Heart right ventricle (tissue), 16 donors: ENCODE measurements around the gene SSNA1. TPM values are rescaled to one million over a fixed set of nuclear protein-coding genes. Genes with fewer than 3 reads are reported as not detected.

Experiments used
- ATAC-seq, 8 donors: fragments of 200-7000 bp; cut with Tn5 transposase; one replicate each; pipeline ENCODE4 v1.9.1; 2020; ENCODE audit warnings: mild to moderate bottlenecking in 8 of 8, moderate library complexity in 8 of 8, moderate number of reproducible peaks in 1 of 8
- DNase-seq, 2 donors: peaks; one replicate each; pipeline ENCODE4 v3.0.0-alpha.2; 2020
- H3K27ac ChIP-seq, 10 donors: fragments of 200-600 bp; sonication (generic) in 2 of 10; one replicate each; pipeline versions ENCODE4 v1.5.0 to v1.8.0; 2020 to 2022; ENCODE audit warnings: mild to moderate bottlenecking in 3 of 10
- H3K27me3 ChIP-seq, 7 donors: fragments of 200-600 bp; one replicate each; pipeline ENCODE4 v1.8.0; 2021 to 2022; ENCODE audit warnings: mild to moderate bottlenecking in 2 of 7
- H3K36me3 ChIP-seq, 9 donors: fragments of 200-600 bp; sonication (generic) in 1 of 9; one replicate each; pipeline versions ENCODE4 v1.5.0 to v1.8.0; 2020 to 2022; ENCODE audit warnings: mild to moderate bottlenecking in 2 of 9
- H3K4me1 ChIP-seq, 9 donors: fragments of 200-600 bp; sonication (generic) in 1 of 9; one replicate each; pipeline versions ENCODE4 v1.5.0 to v1.8.0; 2020 to 2022; ENCODE audit warnings: mild to moderate bottlenecking in 4 of 9
- H3K4me3 ChIP-seq, 10 donors: fragments of 200-600 bp; sonication (generic) in 2 of 10; one replicate each; pipeline versions ENCODE4 v1.5.0 to v1.8.0; 2020 to 2022; ENCODE audit warnings: mild to moderate bottlenecking in 7 of 10, moderate library complexity in 2 of 10
- H3K9me3 ChIP-seq, 11 donors: fragments of 200-600 bp in 10 of 11; sonication (generic) in 2 of 11; one replicate each; pipeline versions ENCODE4 v1.5.0 to v1.8.0; 2013 to 2022; ENCODE audit warnings: mild to moderate bottlenecking in 2 of 11, control low read depth in 1 of 11, moderate library complexity in 1 of 11
- CTCF ChIP-seq, 9 donors: fragments of 200-600 bp; sonication (generic) in 2 of 9; IDR thresholded peaks; one replicate each; pipeline versions ENCODE4 v1.5.0 to v1.8.0; 2021 to 2022; ENCODE audit warnings: antibody characterized with exemption in 9 of 9, mild to moderate bottlenecking in 5 of 9, moderate library complexity in 1 of 9
- WGBS, 2 donors: extraction: QIAGEN DNeasy Blood & Tissue Kit; methylation state at CpG; one replicate each; pipeline ENCODE4 v1.1.7; 2013; ENCODE audit warnings: inconsistent platforms in 1 of 2; 5-methylcytosine and 5-hydroxymethylcytosine counted together
- intact Hi-C, 10 donors: fragments of 100-400 bp; cut with DNase I; formaldehyde crosslinking; loops; one replicate each; pipeline versions ENCODE4 v1.11.1 to v1.14.2; 2022
- polyA plus RNA-seq, 2 donors: library from polyadenylated mRNA; stranded (reverse); fragments of 200-250 nt; gene quantifications; one replicate each; pipeline ENCODE4 v1.2.3, GENCODE V29; 2013
- total RNA-seq, 10 donors: library from RNA; stranded (reverse); fragmentation: NEBNext Ultra II Directional in 3 of 10; extraction: Animal tissue kit (Norgen Biotek cat#: 25700) in 3 of 10; gene quantifications; one replicate each; pipeline versions ENCODE4 v1.2.1 to v1.2.4, GENCODE V29; 2021 to 2023
- donor health status: Arrhythmogenic right ventricular cardiomyopathy.
- donor health status: ischemic (EF 13 %, LVEDD 7.1; RV severe dilation, severe dysfunction).
- donor health status: healthy with polysubstance abuse.
- donor health status: DM: no; HTN: yes; CAD: no.
- donor health status: DM: no; HTN: no; CAD: no.
- donor health status: ischemic (EF 25% LVEDD 6.9; RV normal size, moderate dysfunction).
- donor health status: ischemic (EF 25% LVEDD 5.7; RV mildly dilated, moderate dysfunction).
- donor health status: healthy.
- donor health status: DM: yes; HTN: yes; CAD: no.
- donor health status: Ischemic cardiomyopathy.
- donor health status: ischemic (EF 35%, LVEDD 5.7; RV mildly dilated, moderate dysfunction).
- donor health status: nonischemic (EF 11% LVEDD 7.7; RV severe dilation, severe dysfunction).
- donor health status: DM: yes; HTN: yes; CAD: no.
- donor health status: PGD.
- donor health status: ischemic (EF 29% LVEDD 5.4; RV normal size, mild dysfunction).
- donor health status: nonischemic (EF 23%, LVEDD 6.1; RV moderate dilation, normal function).

SSNA1 gene
- total and polyA plus RNA-seq, 12 donors, result 47.3 to 168 (median 57.6) TPM

- Histone ChIP-seq H3K4me1 (peaks cover 12 to 41% (median 24%) of the 10 kb centered on the region in 9 donors), H3K27ac (peak overlapping the region in 8 of 10 donors; percentile 38 to 83 (median 66)), H3K9me3 (no peaks in the 10 kb centered on the region), H3K4me3 (peak overlapping the region in 9 of 10 donors; percentile 1 to 47 (median 38)), H3K36me3 (peaks cover 0 to 31% (median 0%) of the 10 kb centered on the region in 9 donors), H3K27me3 (peaks cover 0 to 5% (median 0%) of the 10 kb centered on the region in 7 donors)
- peak; percentile 66 to 73 for DNase-seq
- intact Hi-C loops, result no loop called here
- peak; percentile 26 to 73 (median 59) for ATAC-seq
- WGBS, 2 donors, result 55 to 64% methylated on average over 33 to 36 of the region's 36 CpGs
- peak in 1 of 9 donors; percentile 12 for TF ChIP-seq CTCF (IDR thresholded peaks at IDR 0.05)
Measured at GRCh38 chr9:137217276-137218211, 29.1 kb downstream of the SSNA1 start.

- Histone ChIP-seq H3K27me3 (peaks cover 0 to 5% (median 0%) of the 10 kb centered on the region in 7 donors), H3K36me3 (peaks cover 0 to 31% (median 0%) of the 10 kb centered on the region in 9 donors), H3K4me1 (peaks cover 17 to 48% (median 30%) of the 10 kb centered on the region in 9 donors), H3K9me3 (no peaks in the 10 kb centered on the region), H3K4me3 (peak overlapping the region in 6 of 10 donors; percentile 22 to 47 (median 40)), H3K27ac (peak overlapping the region; percentile 13 to 83 (median 68))
- DNase-seq, result no peak
- no peak for ATAC-seq
- 88% methylated on average over 30 of the region's 30 CpGs for WGBS, 2 donors
- intact Hi-C loops, result no loop called here
- no peak for TF ChIP-seq CTCF (IDR thresholded peaks at IDR 0.05)
Measured at GRCh38 chr9:137218212-137218753, 29.8 kb downstream of the SSNA1 start.

GRCh38 chr9:137218754-137219271 is 30.3 kb downstream of the SSNA1 start:
- Histone ChIP-seq H3K27ac (peak overlapping the region; percentile 13 to 83 (median 68)), H3K4me3 (no peak overlapping the region), H3K9me3 (no peaks in the 10 kb centered on the region), H3K36me3 (peaks cover 0 to 29% (median 0%) of the 10 kb centered on the region in 9 donors), H3K27me3 (peaks cover 0 to 5% (median 0%) of the 10 kb centered on the region in 7 donors), H3K4me1 (peaks cover 17 to 49% (median 31%) of the 10 kb centered on the region in 9 donors)
- WGBS, 2 donors, result 22 to 34% methylated on average over 12 of the region's 12 CpGs
- peak in 1 of 2 donors; percentile 51 for DNase-seq
- no peak for TF ChIP-seq CTCF (IDR thresholded peaks at IDR 0.05)
- ATAC-seq, result peak in 3 of 8 donors; percentile 27 to 32 (median 30)
- intact Hi-C loops, result no loop called here

- intact Hi-C loops, result loop anchor here in 2 of 10 donors (5.0 kb wide), 1 partner anchor 33 kb away; the partner anchor contains the start of genes ANAPC2 (in 2 of the 2) and SSNA1 (in 2 of the 2)
- ATAC-seq, result no peak
- Histone ChIP-seq H3K9me3 (no peaks in the 10 kb centered on the region), H3K36me3 (peaks cover 0 to 19% (median 0%) of the 10 kb centered on the region in 9 donors), H3K4me3 (no peak overlapping the region), H3K4me1 (peaks cover 17 to 55% (median 37%) of the 10 kb centered on the region in 9 donors), H3K27ac (no peak overlapping the region), H3K27me3 (peaks cover 0 to 5% (median 0%) of the 10 kb centered on the region in 7 donors)
- DNase-seq, result no peak
- 94% methylated on average over 10 of the region's 10 CpGs for WGBS, 2 donors
- TF ChIP-seq CTCF (IDR thresholded peaks at IDR 0.05), result no peak
Measured at GRCh38 chr9:137219757-137220316, 31.4 kb downstream of the SSNA1 start.
